CD14-positive monocyte (primary cell): ENCODE data around the gene YIPF3. TPM values are rescaled to one million over a fixed set of nuclear protein-coding genes. Genes with fewer than 3 reads are reported as not detected.
A peak's percentile ranks its signal among the peaks of the same experiment; 100 is the strongest.

ENCODE experiments used
- DNase-seq, 3 donors: peaks; one replicate each; pipeline ENCODE4 v3.0.0-alpha.2; 2011 to 2022
- H2AFZ ChIP-seq: 2 replicates; pipeline ENCODE4 v1.6.0; 2012; ENCODE audit warnings: mild to moderate bottlenecking, low read depth, low read length, inconsistent platforms; ENCODE audit not compliant: insufficient read depth, poor library complexity, severe bottlenecking
- H3K27ac ChIP-seq, 2 donors: 1 replicate in 1 of 2; 2 replicates in 1 of 2; pipeline ENCODE4 v1.5.1; 2012 to 2013; ENCODE audit warnings: low read length in 2 of 2, control low read depth in 1 of 2, inconsistent platforms in 1 of 2, low read depth in 1 of 2, mild to moderate bottlenecking in 1 of 2
- H3K27me3 ChIP-seq, 2 donors: one replicate each; pipeline versions ENCODE4 v1.6.0 to v1.6.1; 2011 to 2013; ENCODE audit warnings: low read length in 2 of 2; ENCODE audit not compliant: control insufficient read depth in 2 of 2, insufficient read depth in 2 of 2
- H3K36me3 ChIP-seq, 2 donors: replicated peaks in 1 of 2; 1 replicate in 1 of 2; 2 replicates in 1 of 2; pipeline versions ENCODE4 v1.5.1 to v1.6.1; 2012 to 2013; ENCODE audit warnings: low read length in 2 of 2, control low read depth in 1 of 2, inconsistent platforms in 1 of 2, mild to moderate bottlenecking in 1 of 2; ENCODE audit not compliant: insufficient read depth in 2 of 2, control insufficient read depth in 1 of 2
- H3K4me1 ChIP-seq, 2 donors: 1 replicate in 1 of 2; 2 replicates in 1 of 2; pipeline versions ENCODE4 v1.5.1 to v1.6.1; 2012 to 2013; ENCODE audit warnings: low read length in 2 of 2, control low read depth in 1 of 2, inconsistent platforms in 1 of 2, mild to moderate bottlenecking in 1 of 2, moderate library complexity in 1 of 2; ENCODE audit not compliant: insufficient read depth in 2 of 2, control insufficient read depth in 1 of 2
- H3K4me2 ChIP-seq: replicated peaks from 2 replicates; pipeline ENCODE3; 2012; ENCODE audit warnings: low read length, moderate library complexity, mild to moderate bottlenecking; ENCODE audit not compliant: poor library complexity, severe bottlenecking; ENCODE audit errors: extremely low read depth
- H3K4me3 ChIP-seq, 3 experiments: fragments of 200-600 bp in 1 of 3; sonication (generic) in 1 of 3; replicated peaks in 1 of 3; 1 replicate in 2 of 3; 2 replicates in 1 of 3; pipeline ENCODE4 v1.5.1; 2011 to 2013; ENCODE audit warnings: low read length in 3 of 3, mild to moderate bottlenecking in 3 of 3, control low read depth in 2 of 3, low read depth in 2 of 3, inconsistent platforms in 1 of 3, moderate library complexity in 1 of 3
- H3K79me2 ChIP-seq: 2 replicates; pipeline ENCODE4 v1.6.0; 2012; ENCODE audit warnings: mild to moderate bottlenecking, control low read depth, inconsistent platforms, low read length, moderate library complexity; ENCODE audit not compliant: insufficient read depth
- H3K9ac ChIP-seq: 2 replicates; pipeline ENCODE4 v1.6.0; 2017; ENCODE audit warnings: low read length, mild to moderate bottlenecking; ENCODE audit not compliant: insufficient read depth, poor library complexity, severe bottlenecking
- H3K9me3 ChIP-seq, 2 donors: replicated peaks in 1 of 2; 1 replicate in 1 of 2; 2 replicates in 1 of 2; pipeline versions ENCODE4 v1.5.1 to v1.6.1; 2012 to 2013; ENCODE audit warnings: low read length in 2 of 2, control low read depth in 1 of 2; ENCODE audit not compliant: control insufficient read depth in 1 of 2, insufficient read depth in 1 of 2
- H4K20me1 ChIP-seq: 2 replicates; pipeline ENCODE4 v1.6.0; 2012; ENCODE audit warnings: mild to moderate bottlenecking, low read length, control low read depth, moderate library complexity; ENCODE audit not compliant: insufficient read depth
- H3K27ac Mint-ChIP-seq, 7 donors: one replicate each; pipeline ENCODE4 v1.8.0; 2020; ENCODE audit warnings: mild to moderate bottlenecking in 7 of 7, mixed read lengths in 7 of 7, moderate library complexity in 6 of 7, inconsistent platforms in 2 of 7
- H3K27me3 Mint-ChIP-seq, 3 donors: one replicate each; pipeline ENCODE4 v1.8.0; 2021 to 2022; ENCODE audit warnings: low read depth in 3 of 3, mild to moderate bottlenecking in 3 of 3, mixed read lengths in 3 of 3, moderate library complexity in 3 of 3, inconsistent platforms in 1 of 3
- H3K36me3 Mint-ChIP-seq, 2 donors: one replicate each; pipeline ENCODE4 v1.8.0; 2020; ENCODE audit warnings: mixed read lengths in 2 of 2, inconsistent platforms in 1 of 2, mild to moderate bottlenecking in 1 of 2
- H3K4me1 Mint-ChIP-seq: one replicate; pipeline ENCODE4 v1.8.0; 2020; ENCODE audit warnings: mild to moderate bottlenecking, mixed read lengths
- H3K4me3 Mint-ChIP-seq, 2 donors: one replicate each; pipeline ENCODE4 v1.8.0; 2020; ENCODE audit warnings: mild to moderate bottlenecking in 2 of 2, mixed read lengths in 2 of 2, moderate library complexity in 1 of 2
- H3K9me3 Mint-ChIP-seq, 7 donors: one replicate each; pipeline ENCODE4 v1.8.0; 2020 to 2022; ENCODE audit warnings: mixed read lengths in 7 of 7, mild to moderate bottlenecking in 6 of 7, moderate library complexity in 6 of 7, inconsistent platforms in 2 of 7
- WGBS: methylation state at CpG from one replicate; pipeline ENCODE4 v1.1.5; 2013; ENCODE audit warnings: missing lambda C conversion rate; ENCODE audit not compliant: insufficient coverage; 5-methylcytosine and 5-hydroxymethylcytosine counted together
- intact Hi-C, 2 donors: fragments of 100-400 bp; cut with micrococcal nuclease; formaldehyde crosslinking; loops; one replicate each; pipeline versions ENCODE4 v1.15.0 to v1.15.1; 2023
- polyA plus RNA-seq, 3 donors: library from polyadenylated mRNA; depleted of rRNA in 1 of 3; unstranded in 2 of 3; stranded (reverse) in 1 of 3; fragments of 300-500 nt in 2 of 3; fragments of >200 nt in 1 of 3; fragmentation: Illumina TruSeq in 2 of 3; gene quantifications; 1 replicate in 2 of 3; 2 replicates in 1 of 3; pipeline ENCODE4 v1.2.3, GENCODE V29; 2012 to 2021
- TF ChIP-seq, protein P1 (sequence below): fragments of 200-600 bp; IDR thresholded peaks from one replicate; pipeline ENCODE4 v1.8.0; 2022; ENCODE audit warnings: antibody characterized with exemption, mild to moderate bottlenecking

Gene YIPF3
- polyA plus RNA-seq, 3 donors, result 112 to 126 (median 123) TPM

DNA sequence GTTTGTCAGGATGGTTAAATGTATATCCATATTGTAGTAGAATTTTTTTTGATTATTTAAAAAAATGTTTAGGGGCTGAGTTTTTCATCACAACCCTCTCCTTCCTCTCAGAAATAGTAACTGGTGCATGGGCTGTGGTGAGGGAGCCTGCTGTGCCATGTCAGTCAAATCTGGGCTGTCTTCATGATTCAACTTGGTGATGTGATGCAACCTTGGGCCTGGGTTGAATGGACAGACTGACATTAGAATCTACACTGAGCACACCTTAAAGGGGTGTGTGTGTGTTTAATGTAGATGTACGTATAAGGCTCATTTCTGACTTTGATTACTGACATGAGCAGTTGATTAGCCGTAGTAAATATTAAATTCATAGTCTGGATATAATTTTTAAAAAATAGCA is 35.7 kb downstream of the YIPF3 start:
- Histone ChIP-seq H3K4me3 (no peak overlapping the region), H3K4me2 (no peak overlapping the region), H3K4me1 (peaks cover 14 to 18% of the 10 kb centered on the region in 2 donors), H2AFZ (no peak overlapping the region), H3K27me3 (no peaks in the 10 kb centered on the region), H3K9me3 (no peaks in the 10 kb centered on the region), H3K79me2 (peaks cover 72% of the 10 kb centered on the region), H3K9ac (no peak overlapping the region), H3K36me3 (peaks cover 0 to 10% of the 10 kb centered on the region in 2 donors), H3K27ac (no peak overlapping the region), H4K20me1 (peaks cover 16% of the 10 kb centered on the region)
- Mint-ChIP-seq H3K9me3 (no peaks in the 10 kb centered on the region), H3K27ac (peak overlapping the region in 6 of 7 donors; percentile 6 to 66 (median 34)), H3K36me3 (peaks cover 21 to 26% of the 10 kb centered on the region in 2 donors), H3K27me3 (peaks cover 0 to 1% (median 0%) of the 10 kb centered on the region in 3 donors), H3K4me1 (peaks cover 25% of the 10 kb centered on the region), H3K4me3 (no peak overlapping the region)
- DNase-seq, result peak in 1 of 3 donors; percentile 35
- intact Hi-C loops, result no loop called here
- WGBS, result no CpG with 5 or more reads among the region's 2 CpGs
- TF ChIP-seq, protein P1, sequence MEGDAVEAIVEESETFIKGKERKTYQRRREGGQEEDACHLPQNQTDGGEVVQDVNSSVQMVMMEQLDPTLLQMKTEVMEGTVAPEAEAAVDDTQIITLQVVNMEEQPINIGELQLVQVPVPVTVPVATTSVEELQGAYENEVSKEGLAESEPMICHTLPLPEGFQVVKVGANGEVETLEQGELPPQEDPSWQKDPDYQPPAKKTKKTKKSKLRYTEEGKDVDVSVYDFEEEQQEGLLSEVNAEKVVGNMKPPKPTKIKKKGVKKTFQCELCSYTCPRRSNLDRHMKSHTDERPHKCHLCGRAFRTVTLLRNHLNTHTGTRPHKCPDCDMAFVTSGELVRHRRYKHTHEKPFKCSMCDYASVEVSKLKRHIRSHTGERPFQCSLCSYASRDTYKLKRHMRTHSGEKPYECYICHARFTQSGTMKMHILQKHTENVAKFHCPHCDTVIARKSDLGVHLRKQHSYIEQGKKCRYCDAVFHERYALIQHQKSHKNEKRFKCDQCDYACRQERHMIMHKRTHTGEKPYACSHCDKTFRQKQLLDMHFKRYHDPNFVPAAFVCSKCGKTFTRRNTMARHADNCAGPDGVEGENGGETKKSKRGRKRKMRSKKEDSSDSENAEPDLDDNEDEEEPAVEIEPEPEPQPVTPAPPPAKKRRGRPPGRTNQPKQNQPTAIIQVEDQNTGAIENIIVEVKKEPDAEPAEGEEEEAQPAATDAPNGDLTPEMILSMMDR, result no peak

DNA sequence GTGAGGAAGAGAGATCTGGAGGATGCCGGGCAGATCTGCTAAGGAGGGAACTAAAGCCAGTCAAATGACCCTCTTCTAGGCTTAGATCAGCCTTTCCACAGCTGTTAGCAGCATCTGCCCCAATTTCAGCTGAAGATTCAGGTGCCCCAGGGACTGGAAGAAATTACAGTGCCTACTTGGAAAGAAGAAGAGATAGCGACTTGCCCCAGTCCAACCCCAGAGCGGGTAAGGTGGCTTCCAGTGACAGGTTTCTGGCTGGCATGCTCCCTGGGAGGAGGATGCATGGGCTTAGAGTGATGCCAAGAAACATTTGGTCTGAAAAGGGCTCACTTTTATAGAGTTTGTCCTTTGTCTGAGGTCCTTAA is 38.7 kb downstream of the YIPF3 start:
- peak overlapping the region; percentile 95 for H3K9ac ChIP-seq
- Mint-ChIP-seq H3K4me3 (peak overlapping the region; percentile 88 to 93), H3K27me3 (peaks cover 0 to 1% (median 1%) of the 10 kb centered on the region in 3 donors), H3K36me3 (peaks cover 9 to 13% of the 10 kb centered on the region in 2 donors), H3K9me3 (no peaks in the 10 kb centered on the region), H3K27ac (peak overlapping the region; percentile 92 to 99 (median 97)), H3K4me1 (peaks cover 25% of the 10 kb centered on the region)
- peaks cover 14 to 18% of the 10 kb centered on the region in 2 donors for H3K4me1 ChIP-seq
- no peaks in the 10 kb centered on the region for H3K27me3 ChIP-seq
- H4K20me1 ChIP-seq, result peaks cover under 1% of the 10 kb centered on the region
- peaks cover 54% of the 10 kb centered on the region for H3K79me2 ChIP-seq
- peak overlapping the region; percentile 62 to 96 for H3K27ac ChIP-seq
- peak overlapping the region; percentile 60 to 82 (median 69) for H3K4me3 ChIP-seq
- no CpG with 5 or more reads among the region's 3 CpGs for WGBS
- no peaks in the 10 kb centered on the region for H3K9me3 ChIP-seq
- no peaks in the 10 kb centered on the region for H3K36me3 ChIP-seq
- peak overlapping the region; percentile 82 for H2AFZ ChIP-seq
- TF ChIP-seq, protein P1, result no peak
- no peak for DNase-seq
- H3K4me2 ChIP-seq, result peak overlapping the region; percentile 80
- intact Hi-C loops, result no loop called here
